Measurements from ENCODE around the gene NCL. TPM values are rescaled to one million over a fixed set of nuclear protein-coding genes. Genes with fewer than 3 reads are reported as not detected.

NCL gene
- total RNA-seq, 1 experiment from 2014 or later, result 608 TPM

DNA sequence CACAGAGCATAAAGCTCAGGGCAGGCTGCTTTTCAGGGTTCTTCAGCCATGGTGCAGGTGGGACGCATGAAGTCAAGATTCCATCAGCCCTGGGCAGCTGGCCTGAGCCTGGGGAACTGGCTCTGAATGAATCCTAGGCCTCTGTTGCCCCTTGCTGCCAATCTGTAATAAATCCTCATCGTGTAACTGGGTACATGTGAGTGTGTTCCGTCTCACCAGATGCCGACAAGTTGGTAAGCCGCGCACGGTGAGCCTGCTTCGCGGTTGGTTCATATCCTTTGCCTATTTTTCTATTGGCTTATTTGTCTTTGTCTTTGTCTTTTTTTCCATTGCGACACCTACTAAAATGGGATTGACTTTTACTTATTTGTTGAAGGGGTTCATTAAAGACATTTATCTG lies 41.1 kb downstream of the NCL start:
- H3K36me3 ChIP-seq (ENCODE audit: control insufficient read depth, insufficient read depth, low read length), result no peaks in the 10 kb centered on the region
- H3K4me1 ChIP-seq, result 0 out of 2 replicates have a peak, but pooled peaks cover 5% of the 10 kb centered on the region
- H3K9me3 ChIP-seq, result no peaks in the 10 kb centered on the region
- H3K36me3 Mint-ChIP-seq (ENCODE audit: insufficient read depth, unreplicated experiment), result no peaks in the 10 kb centered on the region
- no peaks in the 10 kb centered on the region for H3K4me1 Mint-ChIP-seq (ENCODE audit: low read depth, unreplicated experiment)
- no peak overlapping the region for H3K4me3 ChIP-seq (ENCODE audit: low read depth, low read length)
- H3K9me3 Mint-ChIP-seq (ENCODE audit: unreplicated experiment), result no peaks in the 10 kb centered on the region
- no peaks in the 10 kb centered on the region for H3K27me3 Mint-ChIP-seq (ENCODE audit: insufficient read depth, unreplicated experiment)
- ChIA-PET CTCF (no interaction called here), POLR2A (no interaction called here)
- no peak overlapping the region for H3K27ac Mint-ChIP-seq (ENCODE audit: unreplicated experiment)
- H3K27me3 ChIP-seq (replicated peaks; ENCODE audit: control insufficient read depth, insufficient read depth, low read length), result no peaks in the 10 kb centered on the region
- no peak for DNase-seq
- BruUV-seq (replicated peaks), result no TSS peak
- intact Hi-C loops (cut with micrococcal nuclease; ENCODE audit: unreplicated experiment), result no loop called here
- TF ChIP-seq, protein P1, sequence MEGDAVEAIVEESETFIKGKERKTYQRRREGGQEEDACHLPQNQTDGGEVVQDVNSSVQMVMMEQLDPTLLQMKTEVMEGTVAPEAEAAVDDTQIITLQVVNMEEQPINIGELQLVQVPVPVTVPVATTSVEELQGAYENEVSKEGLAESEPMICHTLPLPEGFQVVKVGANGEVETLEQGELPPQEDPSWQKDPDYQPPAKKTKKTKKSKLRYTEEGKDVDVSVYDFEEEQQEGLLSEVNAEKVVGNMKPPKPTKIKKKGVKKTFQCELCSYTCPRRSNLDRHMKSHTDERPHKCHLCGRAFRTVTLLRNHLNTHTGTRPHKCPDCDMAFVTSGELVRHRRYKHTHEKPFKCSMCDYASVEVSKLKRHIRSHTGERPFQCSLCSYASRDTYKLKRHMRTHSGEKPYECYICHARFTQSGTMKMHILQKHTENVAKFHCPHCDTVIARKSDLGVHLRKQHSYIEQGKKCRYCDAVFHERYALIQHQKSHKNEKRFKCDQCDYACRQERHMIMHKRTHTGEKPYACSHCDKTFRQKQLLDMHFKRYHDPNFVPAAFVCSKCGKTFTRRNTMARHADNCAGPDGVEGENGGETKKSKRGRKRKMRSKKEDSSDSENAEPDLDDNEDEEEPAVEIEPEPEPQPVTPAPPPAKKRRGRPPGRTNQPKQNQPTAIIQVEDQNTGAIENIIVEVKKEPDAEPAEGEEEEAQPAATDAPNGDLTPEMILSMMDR (IDR thresholded peaks at IDR 0.05; ENCODE audit: insufficient read depth in 1 of 2, low read depth in 1 of 2, low read length in 1 of 2, severe bottlenecking in 1 of 2, unreplicated experiment in 1 of 2), result no peak
- H3K4me3 Mint-ChIP-seq (ENCODE audit: unreplicated experiment), result no peak overlapping the region

DNA sequence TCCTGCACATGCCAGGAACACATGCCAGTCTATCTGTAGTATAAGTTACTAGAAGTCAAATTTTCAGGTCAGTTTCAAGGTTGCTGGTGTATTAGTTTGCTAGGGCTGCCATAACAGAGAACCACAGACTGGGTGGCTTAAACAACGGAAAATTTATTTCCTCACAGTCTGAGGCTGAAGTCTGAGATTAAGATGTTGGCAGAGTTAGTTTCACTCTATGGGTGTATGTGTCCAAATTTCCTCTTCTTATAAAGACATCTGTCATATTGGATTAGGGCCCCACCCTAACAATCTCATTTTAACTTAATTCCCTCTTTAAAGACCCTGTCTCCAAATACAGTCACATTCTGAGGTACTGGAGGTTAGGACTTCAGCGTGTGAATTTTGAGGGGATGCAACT lies 42.2 kb downstream of the NCL start:
- H3K9me3 ChIP-seq, result no peaks in the 10 kb centered on the region
- Mint-ChIP-seq H3K27me3 (ENCODE audit: insufficient read depth, unreplicated experiment) (no peaks in the 10 kb centered on the region), H3K36me3 (ENCODE audit: insufficient read depth, unreplicated experiment) (no peaks in the 10 kb centered on the region), H3K9me3 (ENCODE audit: unreplicated experiment) (no peaks in the 10 kb centered on the region), H3K4me1 (ENCODE audit: low read depth, unreplicated experiment) (no peaks in the 10 kb centered on the region), H3K4me3 (ENCODE audit: unreplicated experiment) (no peak overlapping the region), H3K27ac (ENCODE audit: unreplicated experiment) (no peak overlapping the region)
- DNase-seq, result no peak
- no TSS peak for BruUV-seq (replicated peaks)
- CTCF ChIA-PET, result no interaction called here
- intact Hi-C loops (cut with micrococcal nuclease; ENCODE audit: unreplicated experiment), result no loop called here
- TF ChIP-seq, protein P1 (IDR thresholded peaks at IDR 0.05; ENCODE audit: insufficient read depth in 1 of 2, low read depth in 1 of 2, low read length in 1 of 2, severe bottlenecking in 1 of 2, unreplicated experiment in 1 of 2), result no peak
- H3K4me3 ChIP-seq (ENCODE audit: low read depth, low read length), result no peak overlapping the region
- POLR2A ChIA-PET, result no interaction called here
- H3K27me3 ChIP-seq (replicated peaks; ENCODE audit: control insufficient read depth, insufficient read depth, low read length), result no peaks in the 10 kb centered on the region
- H3K4me1 ChIP-seq, result 0 out of 2 replicates have a peak, but pooled peaks cover 5% of the 10 kb centered on the region
- no peaks in the 10 kb centered on the region for H3K36me3 ChIP-seq (ENCODE audit: control insufficient read depth, insufficient read depth, low read length)

DNA sequence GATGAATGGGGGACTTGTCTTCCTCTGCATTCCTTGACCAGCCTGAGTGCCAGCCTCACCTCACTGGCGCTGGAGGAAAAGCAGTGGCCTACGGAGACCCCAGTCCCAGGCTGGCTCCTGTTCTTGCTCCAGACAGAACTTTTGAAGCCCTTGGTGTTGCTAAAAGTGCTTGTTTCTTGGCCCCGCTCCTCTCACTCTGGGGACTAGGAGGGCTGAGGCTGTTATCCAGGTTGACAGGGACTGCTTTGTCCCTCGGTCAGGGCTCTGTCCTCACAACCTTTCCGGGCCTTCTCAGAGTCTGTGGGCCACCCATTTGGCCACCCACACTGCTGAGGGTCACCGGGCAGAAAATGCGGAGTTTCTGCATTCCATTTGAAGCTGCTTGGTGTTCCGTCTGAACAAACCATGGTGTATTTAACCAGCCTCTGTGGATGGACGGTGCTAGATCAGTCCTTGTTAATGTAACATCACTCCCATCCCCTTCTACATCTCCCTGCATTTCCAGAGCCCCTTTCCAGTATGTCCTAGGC lies 43.2 kb downstream of the NCL start:
- intact Hi-C loops (cut with micrococcal nuclease; ENCODE audit: unreplicated experiment), result no loop called here
- Histone ChIP-seq H3K27me3 (replicated peaks; ENCODE audit: control insufficient read depth, insufficient read depth, low read length) (no peaks in the 10 kb centered on the region), H3K9me3 (no peaks in the 10 kb centered on the region), H3K4me3 (ENCODE audit: low read depth, low read length) (no peak overlapping the region), H3K36me3 (ENCODE audit: control insufficient read depth, insufficient read depth, low read length) (no peaks in the 10 kb centered on the region), H3K4me1 (0 out of 2 replicates have a peak, but pooled peaks cover 5% of the 10 kb centered on the region)
- ChIA-PET POLR2A (no interaction called here), CTCF (no interaction called here)
- H3K36me3 Mint-ChIP-seq (ENCODE audit: insufficient read depth, unreplicated experiment), result no peaks in the 10 kb centered on the region
- no peaks in the 10 kb centered on the region for H3K4me1 Mint-ChIP-seq (ENCODE audit: low read depth, unreplicated experiment)
- H3K27ac Mint-ChIP-seq (ENCODE audit: unreplicated experiment), result no peak overlapping the region
- DNase-seq, result no peak
- TF ChIP-seq, protein P1 (IDR thresholded peaks at IDR 0.05; ENCODE audit: insufficient read depth in 1 of 2, low read depth in 1 of 2, low read length in 1 of 2, severe bottlenecking in 1 of 2, unreplicated experiment in 1 of 2), result no peak
- no peaks in the 10 kb centered on the region for H3K27me3 Mint-ChIP-seq (ENCODE audit: insufficient read depth, unreplicated experiment)
- H3K4me3 Mint-ChIP-seq (ENCODE audit: unreplicated experiment), result no peak overlapping the region
- no peaks in the 10 kb centered on the region for H3K9me3 Mint-ChIP-seq (ENCODE audit: unreplicated experiment)
- BruUV-seq (replicated peaks), result no TSS peak
